NCI-H2081 treated with DMSO at 0.1 percent for 48 hours (cell line): ENCODE data around the gene APPL2.

Experiments used
- DNase-seq: peaks from one replicate; lab custom pipeline; 2025; lab: John Stamatoyannopoulos, UW

The APPL2 gene, protein sequence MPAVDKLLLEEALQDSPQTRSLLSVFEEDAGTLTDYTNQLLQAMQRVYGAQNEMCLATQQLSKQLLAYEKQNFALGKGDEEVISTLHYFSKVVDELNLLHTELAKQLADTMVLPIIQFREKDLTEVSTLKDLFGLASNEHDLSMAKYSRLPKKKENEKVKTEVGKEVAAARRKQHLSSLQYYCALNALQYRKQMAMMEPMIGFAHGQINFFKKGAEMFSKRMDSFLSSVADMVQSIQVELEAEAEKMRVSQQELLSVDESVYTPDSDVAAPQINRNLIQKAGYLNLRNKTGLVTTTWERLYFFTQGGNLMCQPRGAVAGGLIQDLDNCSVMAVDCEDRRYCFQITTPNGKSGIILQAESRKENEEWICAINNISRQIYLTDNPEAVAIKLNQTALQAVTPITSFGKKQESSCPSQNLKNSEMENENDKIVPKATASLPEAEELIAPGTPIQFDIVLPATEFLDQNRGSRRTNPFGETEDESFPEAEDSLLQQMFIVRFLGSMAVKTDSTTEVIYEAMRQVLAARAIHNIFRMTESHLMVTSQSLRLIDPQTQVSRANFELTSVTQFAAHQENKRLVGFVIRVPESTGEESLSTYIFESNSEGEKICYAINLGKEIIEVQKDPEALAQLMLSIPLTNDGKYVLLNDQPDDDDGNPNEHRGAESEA

DNA sequence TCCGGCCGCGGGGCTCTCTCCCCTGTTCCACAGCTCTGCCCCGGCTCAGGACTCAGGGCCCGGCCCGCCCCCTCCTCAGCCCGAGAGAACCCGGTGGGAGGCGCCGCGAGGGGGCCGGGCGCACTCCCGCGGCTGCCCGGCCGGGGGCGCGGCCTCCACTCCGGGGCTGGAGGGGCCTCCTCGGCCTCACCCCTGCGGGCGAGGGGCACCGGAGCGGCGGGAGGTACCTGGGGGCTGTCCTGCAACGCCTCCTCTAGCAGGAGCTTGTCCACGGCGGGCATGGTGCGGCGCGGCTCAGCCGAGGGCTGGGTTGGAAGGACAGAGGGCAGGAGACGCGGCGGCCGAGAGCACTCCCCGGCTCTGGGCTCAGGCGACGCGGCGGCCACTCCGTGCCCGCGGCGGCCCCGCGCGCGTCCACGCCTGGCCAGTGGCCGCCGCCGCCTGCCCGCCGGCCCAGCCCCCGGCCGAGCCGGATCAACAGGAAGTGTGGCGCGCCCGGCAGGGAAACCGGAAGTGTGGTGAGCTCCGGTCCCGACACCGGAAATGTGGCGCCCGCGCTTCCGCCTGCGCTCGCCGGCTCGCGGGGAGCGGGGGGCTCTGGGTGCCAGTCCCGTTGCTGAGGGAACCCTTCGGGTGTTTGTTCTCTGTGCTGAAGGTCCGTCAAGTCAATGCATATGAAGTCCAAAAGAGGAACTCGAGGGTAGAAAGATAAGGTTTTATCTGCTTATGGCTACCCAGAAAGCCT is at the start of gene APPL2:
TSS of gene APPL2 (minus strand) at position 443 of the 745 bp plus-strand sequence. CDS start at position 281, 162 bp downstream.
- DNase-seq = peak; percentile 61

- DNase-seq = no peak
Observed at GRCh38 chr12:105285378-105285777, 49.4 kb upstream of the APPL2 start.

GRCh38 chr12:105281694-105282049 is 45.7 kb upstream of the APPL2 start:
- DNase-seq = no peak

DNA sequence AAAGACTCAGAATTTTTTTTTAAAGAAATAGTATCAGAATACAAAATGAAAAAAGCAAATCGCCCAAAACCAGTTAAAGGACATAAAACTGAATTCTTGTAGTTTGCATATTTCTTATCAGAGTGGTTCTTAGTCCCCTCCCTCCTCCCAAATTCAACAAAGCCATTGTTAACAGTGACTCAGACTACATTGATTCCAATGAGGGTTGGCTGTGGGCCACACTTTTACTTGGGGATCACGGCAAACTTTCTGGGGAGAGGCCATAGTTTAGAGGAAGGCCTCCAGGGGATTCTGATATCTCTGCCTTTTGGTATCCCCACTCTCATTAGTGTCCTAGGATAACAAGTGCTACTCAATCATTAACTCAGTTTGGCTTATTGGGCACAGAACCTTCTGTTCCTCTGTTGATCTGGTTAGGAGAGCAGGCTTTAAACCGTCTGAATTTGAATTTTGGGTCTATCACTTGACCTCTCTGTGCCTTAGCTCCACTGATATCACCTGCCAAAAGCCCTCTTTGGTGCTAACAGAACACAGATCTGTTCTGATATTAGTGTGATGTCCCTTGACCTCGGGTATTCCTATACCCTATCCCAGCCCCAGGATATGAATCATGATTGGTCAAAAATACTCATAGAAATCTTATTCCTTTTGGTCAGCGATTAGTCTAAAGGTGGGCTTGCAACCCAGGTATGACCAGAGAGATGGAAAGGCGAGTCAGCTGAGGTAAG is 45.2 kb upstream of the APPL2 start:
- DNase-seq = no peak

GRCh38 chr12:105279460-105280056 is 43.6 kb upstream of the APPL2 start:
- DNase-seq = no peak

DNA sequence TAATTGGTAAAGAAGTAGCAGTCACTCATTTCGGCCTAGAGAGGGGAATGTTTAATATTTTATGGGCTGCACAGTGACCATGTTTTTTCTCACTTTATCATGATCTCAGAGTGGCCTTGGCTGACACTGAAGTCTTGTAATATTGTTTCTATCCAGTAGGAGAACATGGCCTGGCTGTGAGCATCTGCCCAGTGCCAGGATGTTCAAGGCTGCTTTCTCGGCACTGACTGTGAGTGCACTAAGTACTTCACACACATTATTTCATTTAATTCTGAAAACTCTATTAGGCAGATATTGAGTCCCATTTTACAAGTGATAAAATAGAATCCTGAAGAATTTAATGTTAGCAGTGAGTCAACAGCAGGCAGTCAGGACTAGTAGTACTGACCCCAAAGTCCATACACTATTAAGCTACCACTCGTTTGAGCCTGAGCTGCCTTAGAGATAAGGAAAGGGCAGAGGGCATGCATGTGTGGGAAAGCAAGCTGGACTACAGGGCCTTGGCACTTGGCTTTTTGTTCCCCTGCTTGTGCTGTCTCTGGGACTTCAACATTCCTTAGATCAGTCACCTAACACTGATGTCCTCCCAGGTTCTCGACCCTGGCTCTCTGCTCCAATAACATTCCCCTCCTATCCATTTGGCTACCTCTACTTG is 42.2 kb upstream of the APPL2 start:
- DNase-seq = no peak

DNA sequence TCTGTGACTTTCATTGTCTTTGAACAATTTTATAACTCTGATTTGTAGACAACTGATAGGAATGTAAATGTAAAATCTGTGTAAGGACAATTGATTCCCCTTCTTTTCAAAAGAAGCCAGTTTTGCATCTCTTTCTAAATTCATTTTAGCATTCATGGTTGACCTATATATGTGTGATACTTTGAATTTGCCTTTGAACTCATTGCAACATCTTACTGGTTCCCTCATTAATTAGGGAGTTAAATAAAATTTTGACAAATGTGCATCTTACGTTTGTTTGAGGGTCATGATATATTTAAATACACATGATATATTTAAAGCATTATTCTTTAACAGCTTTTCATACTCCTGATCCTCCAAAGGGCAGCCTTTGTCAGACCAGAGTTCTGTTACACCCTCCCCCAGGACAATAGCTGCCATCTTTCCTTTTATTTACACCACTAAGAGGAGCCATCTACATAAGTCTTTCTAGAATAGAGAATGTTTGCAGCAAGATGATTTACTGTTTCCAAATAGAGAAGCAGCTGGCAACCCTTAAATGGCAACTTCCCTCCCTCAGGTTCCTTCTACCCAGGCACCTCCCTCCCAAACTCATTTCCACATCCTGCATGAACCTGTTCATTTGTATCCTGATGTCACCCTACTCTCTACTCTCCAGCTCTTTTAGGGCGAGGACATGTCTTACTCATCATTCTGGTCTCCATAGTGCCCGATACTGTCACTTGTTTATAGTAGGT is 40.2 kb upstream of the APPL2 start:
- peak; percentile 68 for DNase-seq

DNA sequence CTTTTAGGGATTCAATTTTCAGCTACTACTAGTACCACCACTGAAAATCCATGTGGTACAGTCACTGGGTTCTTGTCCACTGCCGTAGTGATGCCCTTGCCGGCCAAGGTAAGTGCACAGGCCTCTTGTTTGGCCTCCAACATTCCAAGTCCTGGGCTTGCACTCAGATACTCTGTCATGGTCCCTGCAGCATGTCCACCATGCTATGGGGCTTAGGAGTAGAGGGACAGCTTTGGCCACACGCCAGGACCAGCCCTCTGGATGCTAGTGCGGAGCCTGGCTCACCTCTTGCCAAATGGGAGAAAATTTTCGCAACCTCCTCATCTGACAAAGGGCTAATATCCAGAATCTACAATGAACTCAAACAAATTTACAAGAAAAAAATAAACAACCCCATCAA is 38.6 kb upstream of the APPL2 start:
- DNase-seq = no peak

DNA sequence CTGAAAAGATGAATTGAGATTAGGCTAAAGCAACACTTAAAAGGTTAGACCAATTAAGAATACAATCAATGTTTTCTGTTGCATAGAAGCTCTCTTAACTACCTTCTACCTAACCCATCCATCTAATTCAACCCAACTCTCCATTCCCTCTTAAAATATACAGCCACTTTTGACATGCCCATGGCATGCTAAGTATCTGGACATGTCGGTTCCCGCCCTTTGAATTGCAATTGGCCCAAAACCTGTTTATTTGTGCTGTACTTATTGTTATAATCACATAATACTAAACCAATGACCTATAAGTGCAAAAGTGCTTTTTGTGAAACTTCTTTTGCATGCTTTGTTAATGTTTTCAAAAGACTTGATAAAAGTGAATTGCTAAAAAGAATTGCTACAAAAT is 37.6 kb upstream of the APPL2 start:
- DNase-seq = no peak

DNA sequence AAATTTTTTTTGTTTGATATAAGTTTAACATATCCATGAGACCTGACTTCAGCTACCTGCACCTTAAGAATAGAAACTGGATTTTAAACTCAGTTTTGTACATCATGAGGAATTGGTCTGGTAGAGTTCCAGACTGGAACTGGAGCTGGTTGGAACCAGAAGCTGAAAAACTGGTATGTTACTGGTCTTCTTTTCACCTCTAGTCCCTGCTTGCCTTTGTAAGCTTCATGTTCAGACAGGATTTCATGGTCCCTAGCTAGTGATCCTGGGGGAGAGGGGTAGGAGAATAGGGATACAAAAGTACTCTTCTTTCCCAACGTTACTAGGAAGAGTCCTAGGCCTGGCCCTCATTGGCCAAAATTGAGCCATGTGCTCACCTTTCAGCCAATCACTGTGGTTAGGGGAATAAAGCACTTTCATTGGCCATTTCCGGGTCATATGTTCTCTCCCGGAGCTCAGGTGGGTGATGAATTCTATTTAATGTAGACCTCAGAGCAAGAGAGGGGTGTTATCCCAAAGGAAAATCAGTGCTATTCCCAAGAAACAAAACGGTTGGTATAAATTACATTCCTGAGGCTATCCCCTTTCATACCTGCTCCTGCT is 36.9 kb upstream of the APPL2 start:
- no peak for DNase-seq

GRCh38 chr12:105272152-105272551 is 36.2 kb upstream of the APPL2 start:
- no peak for DNase-seq

GRCh38 chr12:105271364-105271763 is 35.4 kb upstream of the APPL2 start:
- no peak for DNase-seq

DNA sequence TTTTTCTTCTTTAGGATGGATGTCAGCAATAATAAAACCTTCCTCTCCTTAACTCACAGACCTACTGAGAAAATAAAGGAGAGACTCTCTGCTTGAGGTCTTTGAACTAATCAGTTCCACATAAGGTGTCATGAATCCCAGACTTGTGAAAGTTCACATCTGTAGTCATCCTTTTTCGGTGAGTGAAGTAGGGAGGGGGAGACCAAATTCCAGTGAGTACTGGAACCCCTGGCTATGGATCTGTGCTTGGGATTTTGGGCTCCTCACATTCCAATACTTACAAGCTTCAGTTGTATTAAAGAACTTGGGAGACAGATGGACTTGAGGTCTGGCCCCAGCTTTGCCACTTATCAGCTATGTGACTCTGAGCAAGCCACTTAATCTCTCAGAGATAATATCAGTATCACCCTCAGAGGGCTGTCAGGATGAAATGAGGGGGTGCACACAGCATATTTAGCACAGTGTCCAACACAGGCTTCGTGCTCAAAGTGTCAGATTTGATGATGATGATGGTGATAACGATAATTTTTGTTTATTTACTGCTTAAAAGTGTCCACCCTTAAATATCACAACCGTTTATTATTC is 34.8 kb upstream of the APPL2 start:
- no peak for DNase-seq

GRCh38 chr12:105267711-105268110 is 31.7 kb upstream of the APPL2 start:
- no peak for DNase-seq

- no peak for DNase-seq
Observed at GRCh38 chr12:105264771-105265170, 28.8 kb upstream of the APPL2 start.

GRCh38 chr12:105262461-105263184 is 26.6 kb upstream of the APPL2 start:
- no peak for DNase-seq

DNA sequence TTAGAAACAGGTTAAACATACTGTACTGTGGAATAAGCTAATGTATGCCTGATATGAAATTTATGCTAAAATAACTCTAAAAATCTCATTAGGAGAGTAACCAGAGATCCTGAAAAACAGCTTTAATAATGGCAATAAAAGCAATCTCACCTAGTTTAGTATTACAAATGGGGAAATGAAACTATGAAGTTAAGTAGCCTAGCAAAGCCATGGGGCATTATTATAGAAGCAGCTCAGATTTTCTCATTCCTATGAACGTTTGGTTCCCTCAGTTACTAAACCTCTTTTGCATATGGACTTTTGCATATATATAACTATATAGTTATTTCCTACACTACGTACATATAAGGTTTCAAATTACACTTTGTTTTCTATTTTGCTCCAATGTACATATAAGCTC is 25.0 kb upstream of the APPL2 start:
- no peak for DNase-seq

- DNase-seq = no peak
Observed at GRCh38 chr12:105259226-105259625, 23.3 kb upstream of the APPL2 start.

- no peak for DNase-seq
Observed at GRCh38 chr12:105257321-105257728, 21.4 kb upstream of the APPL2 start.
